Rectal smooth muscle tissue (tissue), 1 donor: ENCODE data around the gene GPC2.

Experiments
- H3K27ac ChIP-seq: one replicate; pipeline ENCODE4 v1.7.0; 2013; ENCODE audit warnings: low read depth, low read length, inconsistent platforms
- H3K27me3 ChIP-seq: one replicate; pipeline ENCODE4 v1.7.0; 2013; ENCODE audit warnings: low read length; ENCODE audit not compliant: control insufficient read depth, insufficient read depth
- H3K36me3 ChIP-seq: one replicate; pipeline ENCODE4 v1.7.0; 2013; ENCODE audit warnings: low read length; ENCODE audit not compliant: control insufficient read depth, insufficient read depth
- H3K4me1 ChIP-seq: one replicate; pipeline ENCODE4 v1.7.0; 2013; ENCODE audit warnings: low read length; ENCODE audit not compliant: control insufficient read depth, insufficient read depth
- H3K4me3 ChIP-seq: one replicate; pipeline ENCODE4 v1.7.0; 2013; ENCODE audit warnings: low read length
- H3K9ac ChIP-seq: one replicate; pipeline ENCODE4 v1.7.0; 2013; ENCODE audit warnings: low read length

Gene GPC2

GRCh38 chr7:100173806-100174495, 3.2 kb downstream of the GPC2 start:
- no peaks in the 10 kb centered on the region for H3K36me3 ChIP-seq
- no peak overlapping the region for H3K27ac ChIP-seq
- no peaks in the 10 kb centered on the region for H3K27me3 ChIP-seq
- peaks cover 3% of the 10 kb centered on the region for H3K4me1 ChIP-seq
- no peak overlapping the region for H3K9ac ChIP-seq
- H3K4me3 ChIP-seq: no peak overlapping the region

- no peak overlapping the region for H3K27ac ChIP-seq
- no peaks in the 10 kb centered on the region for H3K36me3 ChIP-seq
- H3K27me3 ChIP-seq: no peaks in the 10 kb centered on the region
- H3K9ac ChIP-seq: no peak overlapping the region
- peak overlapping the region; percentile 41 for H3K4me3 ChIP-seq
- H3K4me1 ChIP-seq: no peaks in the 10 kb centered on the region
Observed at GRCh38 chr7:100171840-100172239, 5.3 kb downstream of the GPC2 start.

GRCh38 chr7:100171087-100171681, 6.0 kb downstream of the GPC2 start:
- no peaks in the 10 kb centered on the region for H3K4me1 ChIP-seq
- H3K27ac ChIP-seq: no peak overlapping the region
- H3K9ac ChIP-seq: no peak overlapping the region
- H3K27me3 ChIP-seq: no peaks in the 10 kb centered on the region
- peak overlapping the region; percentile 22 for H3K4me3 ChIP-seq
- no peaks in the 10 kb centered on the region for H3K36me3 ChIP-seq

- H3K27ac ChIP-seq: no peak overlapping the region
- no peak overlapping the region for H3K4me3 ChIP-seq
- H3K27me3 ChIP-seq: no peaks in the 10 kb centered on the region
- no peak overlapping the region for H3K9ac ChIP-seq
- no peaks in the 10 kb centered on the region for H3K36me3 ChIP-seq
- no peaks in the 10 kb centered on the region for H3K4me1 ChIP-seq
Observed at GRCh38 chr7:100170101-100170897, 6.9 kb downstream of the GPC2 start.

GRCh38 chr7:100169147-100169850, 7.9 kb downstream of the GPC2 start:
- Histone ChIP-seq H3K27ac (no peak overlapping the region), H3K9ac (no peak overlapping the region), H3K27me3 (no peaks in the 10 kb centered on the region), H3K4me3 (no peak overlapping the region), H3K4me1 (no peaks in the 10 kb centered on the region), H3K36me3 (no peaks in the 10 kb centered on the region)

GRCh38 chr7:100167912-100168323, 9.3 kb downstream of the GPC2 start:
- Histone ChIP-seq H3K27ac (peak overlapping the region; percentile 35), H3K4me1 (no peaks in the 10 kb centered on the region), H3K9ac (peak overlapping the region; percentile 16), H3K27me3 (no peaks in the 10 kb centered on the region), H3K36me3 (no peaks in the 10 kb centered on the region), H3K4me3 (peak overlapping the region; percentile 72)

- H3K4me1 ChIP-seq: no peaks in the 10 kb centered on the region
- no peaks in the 10 kb centered on the region for H3K27me3 ChIP-seq
- no peak overlapping the region for H3K27ac ChIP-seq
- H3K9ac ChIP-seq: no peak overlapping the region
- H3K4me3 ChIP-seq: peak overlapping the region; percentile 72
- no peaks in the 10 kb centered on the region for H3K36me3 ChIP-seq
Observed at GRCh38 chr7:100166970-100167911, 9.9 kb downstream of the GPC2 start.

GRCh38 chr7:100166317-100166940, 10.8 kb downstream of the GPC2 start:
- Histone ChIP-seq H3K27me3 (no peaks in the 10 kb centered on the region), H3K4me1 (no peaks in the 10 kb centered on the region), H3K4me3 (no peak overlapping the region), H3K9ac (no peak overlapping the region), H3K36me3 (no peaks in the 10 kb centered on the region), H3K27ac (no peak overlapping the region)

GRCh38 chr7:100163871-100164270, 13.3 kb downstream of the GPC2 start:
- no peak overlapping the region for H3K27ac ChIP-seq
- H3K4me1 ChIP-seq: no peaks in the 10 kb centered on the region
- no peaks in the 10 kb centered on the region for H3K36me3 ChIP-seq
- H3K27me3 ChIP-seq: no peaks in the 10 kb centered on the region
- no peak overlapping the region for H3K4me3 ChIP-seq
- no peak overlapping the region for H3K9ac ChIP-seq

- no peak overlapping the region for H3K4me3 ChIP-seq
- H3K4me1 ChIP-seq: no peaks in the 10 kb centered on the region
- no peak overlapping the region for H3K27ac ChIP-seq
- no peak overlapping the region for H3K9ac ChIP-seq
- H3K27me3 ChIP-seq: no peaks in the 10 kb centered on the region
- H3K36me3 ChIP-seq: no peaks in the 10 kb centered on the region
Observed at GRCh38 chr7:100163006-100163531, 14.1 kb downstream of the GPC2 start.

- Histone ChIP-seq H3K9ac (no peak overlapping the region), H3K4me3 (no peak overlapping the region), H3K36me3 (peaks cover 7% of the 10 kb centered on the region), H3K27ac (no peak overlapping the region), H3K4me1 (peaks cover 5% of the 10 kb centered on the region), H3K27me3 (no peaks in the 10 kb centered on the region)
Observed at GRCh38 chr7:100160067-100160466, 17.1 kb downstream of the GPC2 start.
